ENCODE results near the gene RALGAPA2.

DNA sequence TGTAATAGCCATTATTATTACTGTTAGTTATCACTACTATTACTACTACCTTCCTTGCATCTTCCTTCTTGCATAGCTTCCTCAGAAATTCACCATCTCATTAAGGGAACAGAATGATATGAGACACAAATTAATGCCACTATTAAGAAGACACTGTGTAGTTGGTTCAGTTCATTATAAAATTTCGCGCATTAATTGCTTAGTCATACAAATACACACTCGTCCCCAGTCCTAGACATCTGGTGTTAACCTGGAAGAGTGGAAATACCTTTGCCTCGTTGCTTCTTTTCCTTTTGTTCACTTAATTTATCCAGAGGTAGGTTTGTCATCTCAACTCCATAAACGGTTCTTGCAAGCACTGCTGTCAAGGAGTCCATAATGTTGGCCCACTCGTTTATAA, 107.5 kb downstream of the RALGAPA2 start:
- TF ChIP-seq ZNF384 (IDR thresholded peaks at IDR 0.05) (no peak), SUZ12 (IDR thresholded peaks at IDR 0.05) (no peak), FOXA1 (IDR thresholded peaks at IDR 0.05) (no peak), SP1 (IDR thresholded peaks at IDR 0.05) (no peak), FOXM1 (IDR thresholded peaks at IDR 0.05; ENCODE audit: borderline replicate concordance) (no peak), NFRKB (IDR thresholded peaks at IDR 0.05) (no peak)
